Rectal smooth muscle tissue (tissue), 1 donor: Measurements from ENCODE around the gene STK38L.

ENCODE experiments used
- H3K27ac ChIP-seq: one replicate; pipeline ENCODE4 v1.7.0; 2013; ENCODE audit warnings: low read depth, low read length, inconsistent platforms
- H3K27me3 ChIP-seq: one replicate; pipeline ENCODE4 v1.7.0; 2013; ENCODE audit warnings: low read length; ENCODE audit not compliant: control insufficient read depth, insufficient read depth
- H3K36me3 ChIP-seq: one replicate; pipeline ENCODE4 v1.7.0; 2013; ENCODE audit warnings: low read length; ENCODE audit not compliant: control insufficient read depth, insufficient read depth
- H3K4me1 ChIP-seq: one replicate; pipeline ENCODE4 v1.7.0; 2013; ENCODE audit warnings: low read length; ENCODE audit not compliant: control insufficient read depth, insufficient read depth
- H3K4me3 ChIP-seq: one replicate; pipeline ENCODE4 v1.7.0; 2013; ENCODE audit warnings: low read length
- H3K9ac ChIP-seq: one replicate; pipeline ENCODE4 v1.7.0; 2013; ENCODE audit warnings: low read length

The STK38L gene

GRCh38 chr12:27243804-27244688 lies at the start of gene STK38L:
TSS of gene STK38L (plus strand) at chr12:27244286. CDS start at chr12:27297721, 53,435 bp downstream.
- peak within 1 kb of the TSS; percentile 93 for H3K27ac ChIP-seq
- peak within 1 kb of the TSS; percentile 83 for H3K4me3 ChIP-seq
- H3K27me3 ChIP-seq = no peaks in the 10 kb centered on the region
- peaks cover 8% of the 10 kb centered on the region for H3K4me1 ChIP-seq
- H3K9ac ChIP-seq = peak within 1 kb of the TSS; percentile 63
- no peaks in the 10 kb centered on the region for H3K36me3 ChIP-seq

GRCh38 chr12:27194644-27195043 lies 49.4 kb upstream of the STK38L start:
- H3K9ac ChIP-seq = no peak overlapping the region
- peak overlapping the region; percentile 95 for H3K27ac ChIP-seq
- no peak overlapping the region for H3K4me3 ChIP-seq
- H3K27me3 ChIP-seq = no peaks in the 10 kb centered on the region
- peaks cover 51% of the 10 kb centered on the region for H3K4me1 ChIP-seq
- no peaks in the 10 kb centered on the region for H3K36me3 ChIP-seq

- peaks cover 43% of the 10 kb centered on the region for H3K4me1 ChIP-seq
- no peak overlapping the region for H3K9ac ChIP-seq
- H3K36me3 ChIP-seq = no peaks in the 10 kb centered on the region
- H3K27ac ChIP-seq = peak overlapping the region; percentile 76
- no peak overlapping the region for H3K4me3 ChIP-seq
- H3K27me3 ChIP-seq = no peaks in the 10 kb centered on the region
These were observed 46.0 kb upstream of the STK38L start for GRCh38 chr12:27198036-27198435.

GRCh38 chr12:27199638-27200300 lies 44.3 kb upstream of the STK38L start:
- H3K4me1 ChIP-seq = peaks cover 28% of the 10 kb centered on the region
- H3K36me3 ChIP-seq = no peaks in the 10 kb centered on the region
- H3K27ac ChIP-seq = peak overlapping the region; percentile 75
- H3K27me3 ChIP-seq = no peaks in the 10 kb centered on the region
- H3K4me3 ChIP-seq = no peak overlapping the region
- no peak overlapping the region for H3K9ac ChIP-seq

GRCh38 chr12:27201169-27201568 lies 42.9 kb upstream of the STK38L start:
- H3K27me3 ChIP-seq = no peaks in the 10 kb centered on the region
- H3K4me1 ChIP-seq = peaks cover 18% of the 10 kb centered on the region
- no peak overlapping the region for H3K4me3 ChIP-seq
- no peaks in the 10 kb centered on the region for H3K36me3 ChIP-seq
- peak overlapping the region; percentile 36 for H3K27ac ChIP-seq
- H3K9ac ChIP-seq = no peak overlapping the region

GRCh38 chr12:27206801-27207502 lies 37.1 kb upstream of the STK38L start:
- H3K4me3 ChIP-seq = no peak overlapping the region
- H3K4me1 ChIP-seq = no peaks in the 10 kb centered on the region
- no peak overlapping the region for H3K9ac ChIP-seq
- H3K27me3 ChIP-seq = no peaks in the 10 kb centered on the region
- H3K36me3 ChIP-seq = no peaks in the 10 kb centered on the region
- no peak overlapping the region for H3K27ac ChIP-seq

GRCh38 chr12:27207615-27208413 lies 36.3 kb upstream of the STK38L start:
- Histone ChIP-seq H3K27me3 (no peaks in the 10 kb centered on the region), H3K9ac (no peak overlapping the region), H3K4me1 (no peaks in the 10 kb centered on the region), H3K27ac (no peak overlapping the region), H3K4me3 (no peak overlapping the region), H3K36me3 (no peaks in the 10 kb centered on the region)

GRCh38 chr12:27208414-27208750 lies 35.7 kb upstream of the STK38L start:
- Histone ChIP-seq H3K4me1 (no peaks in the 10 kb centered on the region), H3K4me3 (no peak overlapping the region), H3K9ac (no peak overlapping the region), H3K27me3 (no peaks in the 10 kb centered on the region), H3K36me3 (no peaks in the 10 kb centered on the region), H3K27ac (no peak overlapping the region)

GRCh38 chr12:27209257-27209910 lies 34.7 kb upstream of the STK38L start:
- Histone ChIP-seq H3K4me1 (no peaks in the 10 kb centered on the region), H3K36me3 (no peaks in the 10 kb centered on the region), H3K27ac (no peak overlapping the region)

GRCh38 chr12:27210187-27210586 lies 33.9 kb upstream of the STK38L start:
- no peak overlapping the region for H3K27ac ChIP-seq
- H3K4me3 ChIP-seq = no peak overlapping the region
- no peaks in the 10 kb centered on the region for H3K27me3 ChIP-seq
- H3K36me3 ChIP-seq = no peaks in the 10 kb centered on the region
- H3K9ac ChIP-seq = no peak overlapping the region
- no peaks in the 10 kb centered on the region for H3K4me1 ChIP-seq

More at GRCh38 chr12:27209257-27209910, 34.7 kb upstream of the STK38L start:
- no peaks in the 10 kb centered on the region for H3K27me3 ChIP-seq
- H3K9ac ChIP-seq = no peak overlapping the region
- H3K4me3 ChIP-seq = no peak overlapping the region

- no peaks in the 10 kb centered on the region for H3K4me1 ChIP-seq
- no peaks in the 10 kb centered on the region for H3K27me3 ChIP-seq
- no peaks in the 10 kb centered on the region for H3K36me3 ChIP-seq
- H3K4me3 ChIP-seq = no peak overlapping the region
- H3K9ac ChIP-seq = no peak overlapping the region
- H3K27ac ChIP-seq = no peak overlapping the region
These were observed 31.2 kb upstream of the STK38L start for GRCh38 chr12:27212861-27213260.
